Activated CD4-positive, alpha-beta T cell treated with anti-CD3 and anti-CD28 coated beads, Interleukin-2, Interleukin-6, amounts not matched to agents 100 ng/mL and 50 ng/mL, durations not matched to agents 16 hours and 8 hours (primary cell): Measurements from ENCODE around the gene CABLES2.
"Not testable (repeated sequence)": the region's sequence is repeated elsewhere in the genome, so short reads cannot be mapped to it uniquely, and the experiment has no call there.

ENCODE experiments used
- DNase-seq: peaks from one replicate; pipeline ENCODE4 v3.0.0-alpha.2; 2020

Gene CABLES2

GRCh38 chr20:62387933-62388635 lies 19.0 kb downstream of the CABLES2 start:
- no peak for DNase-seq

- DNase-seq: peak; percentile 13
These were observed 19.7 kb downstream of the CABLES2 start for GRCh38 chr20:62387219-62387913.

GRCh38 chr20:62386383-62387218 lies 20.5 kb downstream of the CABLES2 start, which contains the start of gene RPS21:
RPS21 (plus strand) TSS chr20:62387103; CDS start chr20:62387339, 236 bp downstream.
- DNase-seq: peak; percentile 95

GRCh38 chr20:62382306-62383198 lies 24.5 kb downstream of the CABLES2 start:
- peak; percentile 87 for DNase-seq

- DNase-seq: no peak
These were observed 25.2 kb downstream of the CABLES2 start for GRCh38 chr20:62381842-62382241.

- no peak for DNase-seq
These were observed 25.8 kb downstream of the CABLES2 start for GRCh38 chr20:62381202-62381797.

- no peak for DNase-seq
These were observed 28.9 kb downstream of the CABLES2 start for GRCh38 chr20:62378215-62378614.

GRCh38 chr20:62377615-62378178 lies 29.4 kb downstream of the CABLES2 start:
- no peak for DNase-seq

GRCh38 chr20:62377064-62377461 lies 30.0 kb downstream of the CABLES2 start:
- no peak for DNase-seq

- DNase-seq: no peak
These were observed 30.7 kb downstream of the CABLES2 start for GRCh38 chr20:62376112-62377063.

- no peak for DNase-seq
These were observed 32.5 kb downstream of the CABLES2 start for GRCh38 chr20:62374331-62375152.

- DNase-seq: not testable (repeated sequence)
These were observed 33.4 kb downstream of the CABLES2 start for GRCh38 chr20:62373631-62374179.

GRCh38 chr20:62372042-62372993 lies 34.8 kb downstream of the CABLES2 start:
- no peak for DNase-seq

GRCh38 chr20:62371588-62372041 lies 35.5 kb downstream of the CABLES2 start:
- DNase-seq: no peak

- DNase-seq: no peak
These were observed 36.1 kb downstream of the CABLES2 start for GRCh38 chr20:62370807-62371587.

- DNase-seq: no peak
These were observed 36.8 kb downstream of the CABLES2 start for GRCh38 chr20:62370115-62370806.

- no peak for DNase-seq
These were observed 37.3 kb downstream of the CABLES2 start for GRCh38 chr20:62369815-62370114.
